ENCODE measurements around the gene CAMSAP2.

- TF ChIP-seq CTCF (conservative IDR thresholded peaks at IDR 0.05; ENCODE audit: low read length) (no peak), EZH2phosphoT487 (IDR thresholded peaks at IDR 0.05; ENCODE audit: borderline replicate concordance) (no peak)
Measured at GRCh38 chr1:200846398-200846797, 107.7 kb downstream of the CAMSAP2 start.

Measured in Loucy (cell line).